GM21723 (cell line): ENCODE data around the gene PCSK4.
"Not testable (repeated sequence)": the region's sequence is repeated elsewhere in the genome, so short reads cannot be mapped to it uniquely, and the experiment has no call there.

ENCODE experiments used
- ATAC-seq: cut with Tn5 transposase; IDR thresholded peaks from one replicate; pipeline ENCODE4 v1.9.1; 2021; ENCODE audit warnings: mild to moderate bottlenecking, moderate library complexity; ENCODE audit not compliant: unreplicated experiment

The PCSK4 gene

DNA sequence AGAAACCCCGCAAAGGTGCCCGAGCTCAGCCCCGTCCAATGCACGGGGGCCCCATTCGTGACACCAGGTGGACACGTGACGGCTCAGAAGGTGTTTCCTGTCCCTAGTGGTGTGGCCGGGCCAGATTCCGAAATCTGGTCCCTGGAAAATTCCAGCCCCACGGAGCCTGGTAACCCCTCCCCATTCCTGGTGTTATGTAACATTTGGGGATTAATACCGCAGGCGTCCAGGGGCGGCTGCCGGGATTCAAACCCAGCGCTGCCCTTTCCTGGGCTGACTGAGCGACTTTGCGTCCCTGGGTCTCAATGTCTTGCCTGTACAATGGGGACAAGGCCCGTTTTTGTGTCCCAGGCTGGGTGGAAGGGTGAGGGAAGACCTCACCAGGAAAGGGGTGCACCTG, 32.7 kb upstream of the PCSK4 start:
- ATAC-seq: no peak

GRCh38 chr19:1522061-1522460, 31.9 kb upstream of the PCSK4 start:
- ATAC-seq: no peak

DNA sequence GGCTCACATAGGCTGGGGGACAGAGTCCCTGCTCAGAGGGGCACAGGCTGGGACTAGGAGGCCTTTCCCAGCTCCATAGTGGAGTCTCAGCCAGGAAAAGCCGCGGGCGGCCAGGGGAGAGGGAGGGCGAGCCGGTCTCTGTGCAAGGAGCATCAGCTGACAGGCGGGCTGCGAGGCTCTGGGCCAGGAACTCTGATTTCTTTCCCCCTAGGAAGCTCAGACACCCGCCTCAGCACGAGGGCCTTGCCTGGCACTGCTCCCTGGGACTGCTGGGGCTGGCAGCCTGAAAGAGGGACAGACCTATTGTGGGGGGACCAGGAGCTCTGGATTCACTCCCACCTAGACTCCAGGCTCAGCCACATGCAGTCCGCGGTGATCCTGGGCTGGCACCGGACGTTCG, 31.5 kb upstream of the PCSK4 start:
- no peak for ATAC-seq

- no peak for ATAC-seq
Measured at GRCh38 chr19:1520203-1520780, 30.1 kb upstream of the PCSK4 start.

DNA sequence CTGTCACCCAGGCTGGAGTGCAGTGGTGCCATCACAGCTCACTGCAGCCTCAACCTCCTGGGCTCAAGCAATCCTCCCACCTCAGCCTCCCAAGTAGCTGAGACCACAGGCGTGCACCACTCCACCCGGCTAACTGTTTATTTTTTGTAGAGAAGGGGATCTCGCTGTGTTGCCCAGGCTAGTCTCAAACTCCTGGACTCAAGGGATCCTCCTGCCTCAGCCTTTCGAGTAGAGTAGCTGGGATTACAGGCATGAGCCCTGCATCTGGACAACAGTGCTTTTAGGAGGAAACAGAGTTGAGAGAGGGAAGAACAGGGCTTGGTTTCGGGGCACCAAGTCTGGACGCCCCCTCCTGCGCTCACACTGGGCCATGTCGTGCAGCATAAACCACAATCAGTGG, 29.7 kb upstream of the PCSK4 start:
- ATAC-seq: not testable (repeated sequence)

DNA sequence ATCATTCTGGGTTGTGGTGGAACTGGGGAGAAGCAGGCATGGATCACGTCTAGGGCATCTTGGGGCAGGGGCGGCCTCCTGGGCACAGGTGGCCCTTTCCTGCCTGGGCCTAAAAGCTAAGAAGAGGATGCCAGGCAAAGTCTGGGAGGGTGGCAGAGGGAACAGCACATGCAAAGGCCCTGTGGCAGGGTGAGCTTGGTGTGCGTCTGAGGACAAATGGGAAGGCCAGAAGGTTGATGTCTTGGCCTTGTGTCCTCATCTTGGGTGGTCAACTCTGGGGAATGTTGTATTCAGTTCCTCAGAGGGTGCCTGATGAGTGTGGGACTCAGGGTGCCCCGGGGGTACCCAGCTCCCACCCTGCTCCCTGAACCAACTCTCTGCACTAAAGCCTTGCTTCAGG, 28.3 kb upstream of the PCSK4 start:
- no peak for ATAC-seq

GRCh38 chr19:1516395-1516753, 26.2 kb upstream of the PCSK4 start:
- no peak for ATAC-seq

DNA sequence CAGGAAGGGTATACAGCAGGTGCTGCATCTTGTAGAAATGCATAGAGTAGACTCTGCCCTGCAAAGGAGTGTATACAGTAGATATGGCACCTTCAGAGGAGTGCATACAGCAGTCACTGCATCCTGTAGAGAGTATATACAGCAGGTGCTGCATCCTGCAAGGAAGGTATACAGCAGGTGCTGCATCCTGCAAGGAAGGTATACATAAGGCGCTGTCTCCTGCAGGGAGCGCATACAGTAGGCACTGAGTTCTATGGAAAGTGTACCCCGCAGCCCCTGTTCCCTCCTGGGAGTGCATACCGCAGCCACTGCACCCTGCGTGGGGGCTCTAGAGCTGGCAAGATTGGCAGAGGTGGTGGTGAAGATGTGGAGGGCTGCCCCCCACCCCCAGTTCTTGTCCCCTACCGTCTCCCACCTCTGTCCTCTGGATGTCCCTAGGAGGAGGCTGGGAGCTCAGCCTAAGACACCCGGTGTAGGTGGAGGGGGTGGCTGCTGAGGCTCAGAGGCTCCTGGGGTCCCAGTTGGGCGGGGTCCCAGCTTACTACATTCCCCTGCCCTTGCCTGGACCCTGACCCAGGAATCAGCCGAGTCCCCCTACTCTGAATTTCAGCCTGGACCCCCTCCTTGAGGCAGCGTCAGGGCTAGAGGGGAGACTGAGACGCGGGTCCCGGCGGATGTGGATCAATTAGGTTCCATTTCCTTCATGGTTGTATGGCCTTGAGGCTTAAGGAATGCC, 25.0 kb upstream of the PCSK4 start:
- ATAC-seq: no peak

GRCh38 chr19:1514295-1514661, 24.1 kb upstream of the PCSK4 start:
- ATAC-seq: no peak

DNA sequence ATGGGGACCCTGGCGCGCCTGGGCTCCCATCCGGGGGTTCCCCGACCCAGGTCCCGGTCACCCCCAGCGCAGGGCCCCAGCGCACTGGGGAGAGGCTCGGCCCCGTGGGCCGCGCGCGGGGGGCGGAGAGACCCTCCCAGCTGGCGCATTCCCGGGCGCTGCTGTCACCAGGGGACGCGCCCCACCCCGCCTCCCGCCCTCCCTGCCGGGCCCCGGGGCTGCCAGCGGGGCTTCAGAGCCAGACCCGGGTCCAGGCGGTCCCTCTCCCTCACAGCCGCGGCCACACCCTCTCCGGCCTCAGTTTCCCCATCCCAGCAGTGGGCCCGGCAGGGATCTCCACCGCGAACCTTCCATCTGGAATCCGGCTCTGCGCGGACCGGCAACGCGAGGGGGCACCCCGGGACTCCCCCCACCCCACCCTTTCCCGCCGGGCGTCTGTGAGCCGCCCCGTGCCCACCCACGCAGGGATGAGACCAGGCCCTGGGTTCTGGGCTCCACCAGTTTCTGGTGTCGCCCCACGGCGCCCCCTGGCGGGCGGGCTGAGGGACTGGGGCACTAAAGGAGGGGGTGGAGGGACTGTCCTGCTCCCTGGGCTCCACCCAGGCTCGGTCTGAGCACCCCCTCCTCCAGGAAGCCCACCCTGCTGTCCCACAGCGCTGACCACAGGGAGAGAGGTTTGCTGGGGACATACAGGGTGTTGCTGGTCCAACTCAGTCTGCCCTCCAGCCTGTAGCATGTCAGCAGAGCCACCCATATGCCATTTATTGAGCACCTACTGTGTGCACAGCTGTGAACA, 23.5 kb upstream of the PCSK4 start:
- ATAC-seq: no peak

DNA sequence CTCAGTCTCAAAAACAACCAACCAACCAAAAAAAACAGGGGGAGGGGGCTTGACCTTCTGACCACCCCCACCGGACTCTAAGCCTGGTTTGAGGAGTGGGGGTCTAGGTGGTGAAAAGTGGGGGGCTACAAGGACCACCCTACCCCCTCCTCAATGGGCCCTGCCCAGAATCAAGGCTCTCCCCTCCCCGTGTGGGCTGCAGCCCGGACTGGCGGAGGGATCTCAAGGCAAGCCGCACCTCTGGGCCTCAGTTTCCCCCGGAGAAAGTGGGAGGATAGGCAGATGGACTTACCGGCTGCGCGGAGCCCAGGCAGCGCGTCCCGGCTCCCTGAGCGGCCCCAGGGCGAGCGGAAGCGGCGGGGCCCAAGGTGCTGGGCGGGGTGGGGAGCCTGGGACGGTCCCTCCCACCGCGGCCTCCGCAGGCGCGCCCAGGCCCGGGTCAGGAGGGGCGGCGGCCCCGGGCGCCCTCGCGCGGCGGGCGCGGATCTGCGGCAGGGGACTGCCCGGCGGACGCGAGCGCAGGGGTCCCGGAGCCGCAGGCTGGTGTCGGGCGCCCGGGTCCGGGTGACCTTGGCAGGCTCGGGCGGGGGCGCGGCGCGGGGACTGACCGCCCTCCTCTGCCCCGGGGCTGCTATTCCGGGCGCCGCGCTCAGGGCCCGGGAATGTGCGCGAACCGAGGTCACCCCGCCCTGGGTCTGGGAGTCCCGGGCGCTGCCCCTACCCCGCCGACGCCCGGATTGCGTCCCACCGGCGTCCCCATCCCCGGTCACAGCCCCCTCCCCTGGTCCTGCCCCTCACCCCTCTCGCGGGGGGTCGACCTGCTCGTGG, 22.7 kb upstream of the PCSK4 start, which contains the start of gene ADAMTSL5:
TSS of gene ADAMTSL5 (minus strand) at position 349 of the 828 bp plus-strand sequence. CDS start 2,076 bp downstream, outside the sequence.
- no peak for ATAC-seq

- no peak for ATAC-seq
Measured at GRCh38 chr19:1511318-1512317, 21.5 kb upstream of the PCSK4 start.

GRCh38 chr19:1510807-1511206, 20.7 kb upstream of the PCSK4 start:
- no peak for ATAC-seq

DNA sequence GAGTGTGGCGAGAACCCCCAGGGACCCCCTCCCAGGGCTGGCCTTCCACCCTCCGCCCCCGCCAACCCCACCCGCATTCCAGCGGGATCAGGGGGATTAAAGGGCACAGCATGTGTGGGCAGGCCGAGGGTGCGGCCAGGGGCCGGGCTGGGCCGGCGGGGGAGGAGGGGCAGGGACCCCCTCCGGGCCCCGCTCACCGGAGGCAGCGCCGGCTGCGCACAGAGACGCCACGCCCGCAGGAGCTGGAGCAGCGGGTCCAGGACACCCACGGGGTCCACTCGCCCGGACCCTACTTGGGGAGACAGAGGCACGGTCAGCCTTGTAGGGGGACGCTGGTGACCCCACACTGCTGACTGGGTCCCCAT, 20.3 kb upstream of the PCSK4 start:
- no peak for ATAC-seq

GRCh38 chr19:1509602-1510441, 19.7 kb upstream of the PCSK4 start:
- ATAC-seq: no peak

DNA sequence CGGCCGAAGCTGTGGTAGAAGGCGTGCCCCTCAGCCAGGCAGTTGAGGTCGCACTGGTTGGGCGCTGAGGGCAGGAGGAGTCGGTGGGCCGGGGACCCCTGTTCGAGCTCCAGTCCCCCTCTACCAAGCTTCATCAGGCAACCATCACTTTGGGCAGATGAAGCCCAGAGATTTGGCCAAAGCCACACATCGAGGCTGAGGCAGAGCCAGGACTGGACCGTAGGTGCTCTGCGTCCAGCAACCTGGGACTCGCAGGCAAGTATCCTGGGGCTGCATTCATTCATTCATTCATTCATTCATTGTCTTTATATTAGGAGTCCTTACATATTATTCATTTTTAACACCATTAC, 18.3 kb upstream of the PCSK4 start:
- ATAC-seq: no peak

DNA sequence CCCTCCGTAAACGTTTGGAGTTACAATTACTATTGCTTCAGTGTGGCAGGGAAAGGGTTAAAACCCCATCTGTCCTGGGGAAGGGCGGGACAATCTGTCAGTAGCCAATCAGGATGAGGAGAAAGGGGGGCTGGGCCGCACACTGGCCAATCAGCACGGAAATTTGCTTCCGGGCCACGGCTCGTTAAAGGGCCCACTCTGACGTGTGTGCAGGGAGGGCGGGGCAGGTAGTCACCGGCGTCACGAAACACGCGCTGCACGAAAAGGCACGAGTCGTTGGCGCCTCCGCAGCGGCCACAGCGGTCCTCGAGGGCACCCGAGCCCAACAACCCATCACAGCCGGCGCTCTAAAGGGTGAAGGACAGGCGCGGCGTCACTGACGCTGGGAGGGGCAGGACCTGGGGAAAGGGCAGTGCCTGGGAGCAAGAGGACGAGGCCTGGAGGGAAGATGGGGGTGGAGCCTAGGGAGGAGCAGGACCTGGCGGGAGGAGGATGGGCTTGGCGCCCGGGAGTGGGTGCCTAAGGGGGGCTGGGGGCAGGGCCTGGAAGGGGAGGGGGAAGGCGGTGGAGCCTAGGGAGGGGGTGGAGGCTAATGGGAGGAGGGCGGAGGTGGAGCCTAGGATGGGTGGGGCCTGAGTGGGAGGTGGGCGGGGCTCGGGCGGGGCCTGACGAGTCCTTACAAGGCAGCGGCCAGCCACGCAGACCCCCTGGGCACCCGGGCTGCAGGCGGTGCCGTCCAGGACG, 17.8 kb upstream of the PCSK4 start:
- no peak for ATAC-seq

- ATAC-seq: no peak
Measured at GRCh38 chr19:1507192-1507660, 17.1 kb upstream of the PCSK4 start.
